Activated T-cell treated with anti-CD3 and anti-CD28 coated beads for 24 hours (primary cell): ENCODE results near the gene KRTAP10-3.

Source experiments
- DNase-seq: peaks from one replicate; pipeline ENCODE4 v3.0.0-alpha.2; 2020; ENCODE audit warnings: low read depth

Gene KRTAP10-3

GRCh38 chr21:44516342-44516741 is 42.3 kb downstream of the KRTAP10-3 start:
- no peak for DNase-seq

GRCh38 chr21:44515359-44516165 is 43.0 kb downstream of the KRTAP10-3 start:
- no peak for DNase-seq

GRCh38 chr21:44514746-44515358 is 43.7 kb downstream of the KRTAP10-3 start:
- no peak for DNase-seq

- no peak for DNase-seq
Observed at GRCh38 chr21:44514218-44514520, 44.4 kb downstream of the KRTAP10-3 start.

GRCh38 chr21:44513389-44514217 is 45.0 kb downstream of the KRTAP10-3 start:
- no peak for DNase-seq

GRCh38 chr21:44512496-44513388 is 45.9 kb downstream of the KRTAP10-3 start:
- DNase-seq, result no peak

GRCh38 chr21:44511938-44512275 is 46.7 kb downstream of the KRTAP10-3 start:
- no peak for DNase-seq

GRCh38 chr21:44511219-44511937 is 47.2 kb downstream of the KRTAP10-3 start:
- no peak for DNase-seq

- DNase-seq, result peak; percentile 67
Observed at GRCh38 chr21:44510508-44511218, 47.9 kb downstream of the KRTAP10-3 start.

GRCh38 chr21:44510109-44510507 is 48.5 kb downstream of the KRTAP10-3 start:
- no peak for DNase-seq

- no peak for DNase-seq
Observed at GRCh38 chr21:44509539-44509938, 49.1 kb downstream of the KRTAP10-3 start.

- no peak for DNase-seq
Observed at GRCh38 chr21:44508711-44509445, 49.7 kb downstream of the KRTAP10-3 start.

- DNase-seq, result no peak
Observed at GRCh38 chr21:44508426-44508710, 50.2 kb downstream of the KRTAP10-3 start.
